Left renal cortex interstitium (tissue), 4 donors: ENCODE measurements around the gene MORN1. TPM values are rescaled to one million over a fixed set of nuclear protein-coding genes. Genes with fewer than 3 reads are reported as not detected.
"Not testable (repeated sequence)": the region's sequence is repeated elsewhere in the genome, so short reads cannot be mapped to it uniquely, and the experiment has no call there.

ENCODE experiments used
- DNase-seq, 4 donors: peaks; one replicate each; pipeline ENCODE4 v3.0.0-alpha.2; 2013; ENCODE audit warnings: low read depth in 4 of 4, low spot score in 2 of 4, missing footprints in 1 of 4
- polyA plus RNA-seq, 4 donors: library from polyadenylated mRNA; unstranded; fragments of 120-200 nt; gene quantifications; one replicate each; pipeline ENCODE4 v1.2.1, GENCODE V29; 2013; ENCODE audit not compliant: insufficient read length in 4 of 4

MORN1 gene
- polyA plus RNA-seq, 4 donors = 9.3 to 21.2 (median 16.6) TPM

- no peak for DNase-seq
Measured at GRCh38 chr1:2298685-2299084, 92.7 kb downstream of the MORN1 start.

- DNase-seq = no peak
Measured at GRCh38 chr1:2297246-2298011, 93.9 kb downstream of the MORN1 start.

- DNase-seq = no peak
Measured at GRCh38 chr1:2296614-2297013, 94.7 kb downstream of the MORN1 start.

- not testable (repeated sequence) for DNase-seq
Measured at GRCh38 chr1:2296211-2296610, 95.1 kb downstream of the MORN1 start.

GRCh38 chr1:2295526-2295925 is 95.8 kb downstream of the MORN1 start:
- no peak for DNase-seq

- DNase-seq = no peak
Measured at GRCh38 chr1:2294725-2295078, 96.7 kb downstream of the MORN1 start.

- DNase-seq = no peak
Measured at GRCh38 chr1:2294033-2294724, 97.2 kb downstream of the MORN1 start.

GRCh38 chr1:2292725-2293450 is 98.5 kb downstream of the MORN1 start:
- no peak for DNase-seq

GRCh38 chr1:2291577-2291976 is 99.8 kb downstream of the MORN1 start:
- DNase-seq = no peak

GRCh38 chr1:2290595-2291510 is 100.5 kb downstream of the MORN1 start:
- no peak for DNase-seq

GRCh38 chr1:2290171-2290578 is 101.2 kb downstream of the MORN1 start:
- no peak for DNase-seq

- DNase-seq = no peak
Measured at GRCh38 chr1:2289607-2290006, 101.7 kb downstream of the MORN1 start.

GRCh38 chr1:2288816-2289536 is 102.4 kb downstream of the MORN1 start:
- no peak for DNase-seq

- DNase-seq = no peak
Measured at GRCh38 chr1:2288311-2288710, 103.0 kb downstream of the MORN1 start.

- no peak for DNase-seq
Measured at GRCh38 chr1:2287649-2288048, 103.7 kb downstream of the MORN1 start.

GRCh38 chr1:2286923-2287322 is 104.4 kb downstream of the MORN1 start:
- DNase-seq = no peak

GRCh38 chr1:2284932-2285331 is 106.4 kb downstream of the MORN1 start:
- DNase-seq = no peak

- DNase-seq = no peak
Measured at GRCh38 chr1:2283991-2284895, 107.1 kb downstream of the MORN1 start.
